ENCODE data around the gene ZMYND8. TPM values are rescaled to one million over a fixed set of nuclear protein-coding genes. Genes with fewer than 3 reads are reported as not detected.
"Not testable (repeated sequence)": the region's sequence is repeated elsewhere in the genome, so short reads cannot be mapped to it uniquely, and the experiment has no call there.

ZMYND8 gene
- polyA plus RNA-seq, 3 donors: 5.0 to 9.1 (median 7.7) TPM

DNA sequence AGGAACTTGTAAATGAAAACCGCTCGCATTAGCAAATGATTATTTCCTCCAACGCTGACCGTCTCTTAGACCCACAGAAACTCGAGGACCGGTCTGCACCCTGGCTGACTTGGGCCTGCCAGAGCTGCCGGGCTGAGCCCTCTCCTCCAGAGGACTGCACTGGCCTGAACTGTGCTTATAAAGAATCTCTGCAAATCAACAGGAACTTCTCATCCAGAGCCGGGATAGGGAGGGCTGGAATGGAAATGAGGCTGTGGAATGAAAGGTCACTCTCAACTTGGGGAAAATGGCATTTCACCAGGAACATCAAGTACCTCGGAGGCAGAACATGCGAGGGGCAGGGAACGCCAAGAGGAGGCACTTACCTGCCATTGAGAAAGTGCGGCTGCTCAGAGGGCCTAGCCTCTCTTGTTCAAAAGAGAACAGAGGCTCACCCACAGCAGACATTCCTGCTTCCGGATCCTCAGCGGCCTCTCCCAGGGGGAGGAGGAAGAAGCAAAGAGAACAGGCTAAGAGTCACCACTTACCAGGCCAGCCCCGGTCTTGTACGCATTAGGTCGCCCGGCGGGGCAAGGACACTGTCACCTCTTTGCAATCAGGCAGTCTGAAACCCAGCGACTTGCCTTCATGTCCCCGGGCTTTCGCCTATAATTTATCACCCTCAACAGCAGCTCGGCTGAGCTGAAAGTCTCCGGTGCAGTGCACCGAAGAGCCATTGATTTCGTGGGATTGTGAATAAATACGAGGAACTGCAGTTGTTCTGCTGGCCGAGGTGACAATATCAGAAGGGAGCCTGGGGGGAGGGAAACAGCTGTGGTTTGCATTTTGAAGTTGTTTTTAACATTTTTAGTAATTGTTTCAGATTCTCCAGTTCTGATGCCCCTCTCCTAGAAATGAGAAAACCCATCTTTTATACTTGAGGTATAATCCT is 37.6 kb downstream of the ZMYND8 start:
- H3K27ac ChIP-seq (ENCODE audit: low read depth, low read length): peak overlapping the region; percentile 98
- 6 to 21% (median 11%) methylated on average over 27 to 28 of the region's 28 CpGs for WGBS, 3 donors

DNA sequence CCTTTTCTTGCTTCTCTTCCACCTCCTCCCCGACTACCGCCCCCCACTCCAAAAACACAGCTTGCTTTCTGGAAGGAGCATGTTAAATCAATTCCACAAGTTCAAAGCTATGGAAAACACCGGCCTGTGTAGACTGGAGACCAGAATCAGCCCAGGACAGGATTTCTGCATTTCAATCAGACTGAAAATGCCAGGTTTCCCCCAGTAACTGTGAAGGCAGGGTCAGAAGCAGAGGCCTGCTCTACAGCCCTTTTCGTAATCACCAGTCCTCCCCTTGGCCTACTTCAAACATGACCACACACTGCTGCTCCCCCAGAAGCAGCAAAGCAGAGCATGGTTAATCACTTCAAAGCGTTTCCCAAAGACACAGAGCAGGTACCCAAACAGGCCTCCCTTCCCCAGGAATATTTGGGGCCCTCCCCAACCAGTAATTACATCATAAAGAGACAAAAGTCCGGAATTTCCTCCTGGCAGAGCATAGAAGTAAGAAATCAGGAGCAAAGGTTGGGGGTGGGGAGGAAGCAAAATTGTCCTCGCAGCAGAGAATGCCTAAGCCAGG is 38.4 kb downstream of the ZMYND8 start:
- WGBS, 3 donors: 20 to 44% (median 22%) methylated on average over 7 of the region's 7 CpGs
- H3K27ac ChIP-seq (ENCODE audit: low read depth, low read length): peak overlapping the region; percentile 98

DNA sequence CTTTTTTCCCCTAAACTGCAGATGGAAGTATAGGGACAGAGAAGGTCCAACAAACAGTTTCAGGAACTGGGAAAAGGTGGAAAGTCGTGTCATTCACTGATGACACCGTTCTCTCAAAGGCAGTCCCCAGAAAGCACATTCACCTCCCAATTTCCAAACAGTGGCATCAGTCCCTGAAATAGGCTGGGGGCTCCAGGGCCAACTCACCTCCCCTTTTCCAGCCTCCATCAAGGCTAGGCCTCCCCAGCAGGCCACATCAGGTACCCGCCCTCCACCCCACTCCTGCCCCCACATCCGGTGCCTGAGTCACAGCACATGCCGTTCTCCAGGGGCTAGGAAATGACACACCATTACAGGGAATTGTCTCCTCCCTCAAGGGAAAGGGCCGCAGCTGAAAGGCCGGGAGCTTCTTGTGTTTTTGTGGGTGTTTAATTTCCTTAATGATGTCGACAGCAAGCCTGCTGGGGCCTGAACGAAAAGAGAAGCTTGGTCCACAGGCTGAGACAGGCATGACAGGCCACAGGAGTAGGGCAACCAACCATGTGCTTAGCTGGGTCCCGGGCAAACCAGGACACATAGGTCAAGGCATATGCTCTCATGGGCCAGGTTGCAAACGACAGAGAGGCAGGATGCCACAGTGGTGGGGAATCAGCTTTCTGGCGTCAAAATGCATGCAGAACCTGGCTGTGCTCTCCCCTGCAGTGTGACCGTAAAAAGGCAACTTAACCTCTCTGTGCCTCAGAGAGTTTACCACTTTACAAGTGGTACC is 39.2 kb downstream of the ZMYND8 start:
- 19 to 61% (median 21%) methylated on average over 12 to 13 of the region's 13 CpGs for WGBS, 3 donors
- H3K27ac ChIP-seq (ENCODE audit: low read depth, low read length): peak overlapping the region; percentile 98

DNA sequence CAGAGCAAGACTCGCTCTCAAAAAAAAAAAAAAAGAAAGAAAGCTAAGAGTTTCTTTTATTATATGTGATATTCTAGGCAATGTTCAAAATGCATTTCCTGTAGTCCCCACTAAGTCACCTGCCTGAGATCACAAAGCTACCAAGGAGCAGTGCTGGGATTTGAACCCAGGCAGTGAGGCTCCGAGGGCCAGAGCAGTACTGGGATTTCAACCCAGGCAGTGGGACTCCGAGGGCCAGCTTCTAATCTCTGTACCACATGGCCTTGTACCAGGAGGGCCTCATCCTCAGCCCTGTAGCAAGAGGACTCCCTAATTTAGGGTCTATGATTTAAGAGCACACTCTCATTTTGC is 39.7 kb downstream of the ZMYND8 start:
- H3K27ac ChIP-seq (ENCODE audit: low read depth, low read length): peak overlapping the region; percentile 98
- 84 to 93% (median 84%) methylated on average over 3 of the region's 3 CpGs for WGBS, 3 donors

DNA sequence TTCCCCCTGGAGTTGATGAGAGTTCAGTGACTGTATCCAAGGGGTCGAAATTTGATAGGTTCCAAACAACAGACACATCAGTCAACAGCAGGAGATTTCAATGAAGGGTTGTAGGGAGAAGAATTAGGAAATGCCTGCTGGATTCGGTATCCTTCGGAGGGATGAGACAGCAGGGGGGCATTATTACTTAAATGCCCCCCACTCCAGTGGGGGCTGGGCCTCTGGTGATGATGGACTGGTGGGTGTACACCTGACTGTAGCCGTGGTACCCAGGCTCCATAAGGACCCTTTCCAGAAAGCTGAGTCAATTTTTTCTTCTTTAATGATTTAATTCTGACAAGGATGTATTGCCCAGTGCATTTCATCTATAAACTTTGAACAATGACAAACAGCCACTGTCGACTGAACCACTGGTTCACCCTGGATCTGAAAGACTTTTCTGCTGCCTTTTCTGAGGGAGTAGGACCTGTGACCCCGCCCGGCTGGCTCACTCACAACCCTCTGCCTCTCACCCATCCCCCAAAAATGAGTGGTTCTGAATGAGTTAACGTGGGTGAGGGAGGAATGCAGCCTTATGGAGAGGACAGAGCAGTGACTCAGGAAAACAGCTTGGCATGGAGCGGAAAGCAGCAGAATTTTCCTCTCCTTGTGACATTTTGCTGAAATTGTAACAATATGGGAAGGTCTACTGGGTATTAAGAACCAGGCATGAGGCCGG is 41.0 kb downstream of the ZMYND8 start:
- WGBS, 3 donors: 49 to 71% (median 54%) methylated on average over 10 of the region's 10 CpGs
- no peak overlapping the region for H3K27ac ChIP-seq (ENCODE audit: low read depth, low read length)

DNA sequence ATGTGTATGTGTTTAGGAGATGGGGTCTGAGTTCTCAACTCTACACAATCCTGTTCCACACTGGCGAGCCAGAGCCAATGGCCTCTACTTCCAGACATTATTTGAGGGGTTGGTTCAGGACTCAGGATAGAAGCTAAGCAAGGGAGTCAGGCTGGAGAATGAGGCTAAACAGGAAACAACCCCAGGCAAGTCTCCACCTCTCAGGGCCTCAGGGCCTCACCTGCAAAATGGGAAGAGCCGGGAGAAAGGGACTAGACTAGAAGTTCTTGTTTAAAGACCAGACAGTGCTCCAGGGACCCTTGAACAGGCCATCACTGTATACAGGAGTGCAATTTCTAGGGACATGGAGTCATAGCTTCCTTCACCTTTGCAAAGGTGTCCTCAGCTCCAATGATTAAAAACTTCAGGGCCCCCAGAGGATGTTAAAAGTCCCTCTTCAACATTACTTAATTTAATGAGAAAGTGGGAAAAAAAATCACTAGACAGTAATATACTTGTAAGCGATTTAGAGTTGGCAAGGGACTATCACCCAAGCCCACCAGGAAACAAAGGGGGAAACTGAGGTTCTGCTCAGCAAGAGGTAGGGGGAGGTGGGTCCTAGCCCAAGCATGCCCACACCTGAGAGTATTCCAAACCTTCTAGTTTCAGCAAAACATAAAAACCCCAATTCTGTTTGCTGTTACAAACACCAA is 41.7 kb downstream of the ZMYND8 start:
- H3K27ac ChIP-seq (ENCODE audit: low read depth, low read length): no peak overlapping the region
- WGBS, 3 donors: 93 to 98% (median 94%) methylated on average over 3 of the region's 3 CpGs

DNA sequence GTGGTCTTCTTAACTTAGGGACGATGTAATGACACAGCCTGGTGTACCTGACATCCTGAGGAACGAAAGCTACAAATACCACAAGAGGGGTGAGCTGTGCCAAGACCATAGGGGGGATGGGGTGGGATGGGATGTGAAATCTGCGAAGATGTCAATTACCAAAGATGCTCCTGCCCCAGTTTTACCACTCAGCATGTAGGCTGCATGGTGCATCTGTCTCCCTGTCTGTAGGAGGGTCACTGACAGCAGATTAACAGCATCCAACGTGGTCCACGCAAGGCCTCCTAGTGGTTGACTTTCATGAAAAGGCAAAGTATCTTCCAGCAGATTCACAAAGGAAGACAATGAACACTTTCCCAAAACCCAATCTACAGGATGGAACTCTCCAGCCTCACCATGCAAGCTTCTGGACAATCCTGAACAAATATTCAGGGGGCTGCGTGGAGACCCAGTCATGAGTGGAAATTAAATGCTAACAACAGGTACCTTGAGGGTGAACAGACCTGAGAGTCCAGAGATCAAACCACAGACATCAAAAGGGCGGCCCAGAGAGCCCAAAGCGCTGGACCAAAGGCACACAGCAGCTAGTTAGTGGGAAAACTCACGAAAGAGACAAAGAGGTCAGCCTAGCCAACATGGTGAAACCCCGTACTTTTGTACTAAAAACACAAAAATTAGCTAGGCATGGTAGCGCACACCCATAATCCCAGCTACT is 44.4 kb downstream of the ZMYND8 start:
- 95 to 97% (median 96%) methylated on average over 11 of the region's 11 CpGs for WGBS, 3 donors
- H3K27ac ChIP-seq (ENCODE audit: low read depth, low read length): no peak overlapping the region

DNA sequence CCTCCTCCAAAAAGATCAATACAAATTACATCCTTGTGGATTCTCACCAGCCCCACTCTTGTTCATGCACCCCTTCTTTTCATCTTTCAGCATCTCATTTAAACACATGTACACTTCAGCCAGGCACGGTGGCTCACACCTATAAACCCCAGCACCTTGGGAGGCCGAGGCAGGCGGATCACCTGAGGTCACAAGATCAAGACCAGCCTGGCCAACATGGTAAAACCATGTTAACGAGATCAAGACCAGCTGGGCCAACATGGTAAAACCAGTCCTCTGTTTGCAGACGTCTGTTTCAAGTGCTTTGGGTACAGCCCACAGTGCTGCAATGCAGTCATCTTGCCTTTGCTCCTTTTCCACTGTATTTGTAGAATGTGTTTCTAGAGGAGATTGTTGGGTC is 45.3 kb downstream of the ZMYND8 start:
- no peak overlapping the region for H3K27ac ChIP-seq (ENCODE audit: low read depth, low read length)

DNA sequence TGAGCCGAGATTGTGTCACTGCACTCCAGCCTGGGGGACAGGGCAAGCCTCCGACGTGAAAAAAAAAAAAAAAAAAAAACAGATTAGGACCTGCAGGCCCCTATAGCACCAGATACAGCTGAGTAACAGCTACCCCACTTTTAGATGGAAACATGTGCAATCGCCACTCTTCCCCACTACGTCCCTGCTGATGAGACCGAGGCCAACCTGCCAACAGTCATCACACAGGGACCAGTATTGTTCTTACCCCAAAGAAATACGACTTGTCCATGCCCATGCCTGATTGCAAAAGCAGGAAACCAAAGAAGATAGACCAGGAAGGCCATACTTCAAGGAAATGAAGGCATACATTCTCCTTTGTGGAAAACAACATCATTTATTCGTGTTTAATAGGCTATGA is 45.8 kb downstream of the ZMYND8 start:
- H3K27ac ChIP-seq (ENCODE audit: low read depth, low read length): no peak overlapping the region
- 73 to 86% (median 74%) methylated on average over 7 to 8 of the region's 8 CpGs for WGBS, 3 donors

More for the DNA sequence above, 45.3 kb downstream of the ZMYND8 start:
- 91 to 95% (median 92%) methylated on average over 5 of the region's 5 CpGs for WGBS, 3 donors

DNA sequence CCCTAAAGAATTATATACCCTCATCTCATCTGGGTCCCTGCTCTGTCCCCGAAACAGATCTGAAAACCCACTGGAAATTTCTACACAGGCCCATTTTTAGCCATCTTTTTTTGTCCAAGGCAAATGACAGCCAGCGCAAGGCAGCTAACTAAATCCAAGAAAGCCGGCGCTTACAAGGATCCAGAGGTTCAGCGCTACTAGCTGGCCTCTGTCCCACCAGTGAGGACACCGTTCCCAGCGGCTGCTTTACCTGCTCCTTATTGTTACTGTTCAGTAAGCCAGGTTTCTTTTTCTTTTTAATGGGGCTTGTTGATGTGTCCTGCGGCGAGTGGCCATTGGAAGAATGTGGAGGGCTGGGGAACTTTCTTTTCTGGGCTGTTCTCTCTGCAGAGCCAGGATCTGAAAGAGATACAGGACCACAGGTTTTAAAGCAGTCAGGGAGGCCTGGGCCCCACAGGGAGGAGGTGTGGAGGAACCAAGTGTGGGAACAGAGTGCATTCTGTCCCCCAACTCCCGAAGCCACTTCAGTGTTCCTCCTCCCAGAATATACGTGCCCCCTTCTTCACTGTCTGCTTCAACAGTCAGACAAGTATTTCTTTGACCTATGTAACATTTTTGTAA is 46.6 kb downstream of the ZMYND8 start:
- WGBS, 3 donors: 82 to 87% (median 85%) methylated on average over 11 of the region's 11 CpGs
- no peak overlapping the region for H3K27ac ChIP-seq (ENCODE audit: low read depth, low read length)

DNA sequence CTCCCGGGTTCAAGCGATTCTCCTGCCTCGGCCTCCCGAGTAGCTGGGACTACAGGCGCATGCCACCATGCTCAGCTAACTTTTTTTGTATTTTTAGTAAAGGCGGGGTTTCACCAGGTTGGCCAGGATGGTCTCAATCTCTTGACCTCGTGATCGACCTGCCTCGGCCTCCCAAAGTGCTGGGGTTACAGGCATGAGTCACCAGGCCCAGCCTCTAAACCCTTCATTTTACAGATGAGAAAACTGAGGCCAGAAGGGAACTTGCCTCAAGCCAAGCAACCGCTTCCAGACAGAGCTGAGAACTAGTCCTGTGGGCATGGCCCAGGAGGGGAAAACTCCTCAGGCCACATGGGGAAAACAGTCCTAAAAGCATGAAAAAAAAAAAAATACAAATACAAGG is 47.1 kb downstream of the ZMYND8 start:
- 90 to 97% (median 96%) methylated on average over 10 of the region's 10 CpGs for WGBS, 3 donors
- H3K27ac ChIP-seq (ENCODE audit: low read depth, low read length): no peak overlapping the region

DNA sequence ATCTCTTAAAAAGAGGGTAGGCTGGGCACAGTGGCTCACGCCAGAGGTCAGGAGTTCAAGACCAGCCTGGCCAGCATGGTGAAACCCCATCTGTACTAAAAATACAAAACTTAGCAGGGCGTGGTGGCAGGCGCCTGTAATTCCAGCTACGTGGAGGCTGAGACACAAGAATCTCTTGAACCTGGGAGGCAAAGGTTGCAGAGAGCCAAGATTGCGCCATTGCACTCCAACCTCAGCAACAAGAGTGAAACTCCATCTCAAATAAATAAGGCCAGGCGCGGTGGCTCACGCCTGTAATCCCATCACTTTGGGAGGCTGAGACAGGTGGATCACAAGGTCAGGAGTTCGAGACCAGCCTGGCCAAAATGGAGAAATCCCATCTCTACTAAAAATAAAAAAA is 48.9 kb downstream of the ZMYND8 start:
- not testable (repeated sequence) for H3K27ac ChIP-seq (ENCODE audit: low read depth, low read length)

DNA sequence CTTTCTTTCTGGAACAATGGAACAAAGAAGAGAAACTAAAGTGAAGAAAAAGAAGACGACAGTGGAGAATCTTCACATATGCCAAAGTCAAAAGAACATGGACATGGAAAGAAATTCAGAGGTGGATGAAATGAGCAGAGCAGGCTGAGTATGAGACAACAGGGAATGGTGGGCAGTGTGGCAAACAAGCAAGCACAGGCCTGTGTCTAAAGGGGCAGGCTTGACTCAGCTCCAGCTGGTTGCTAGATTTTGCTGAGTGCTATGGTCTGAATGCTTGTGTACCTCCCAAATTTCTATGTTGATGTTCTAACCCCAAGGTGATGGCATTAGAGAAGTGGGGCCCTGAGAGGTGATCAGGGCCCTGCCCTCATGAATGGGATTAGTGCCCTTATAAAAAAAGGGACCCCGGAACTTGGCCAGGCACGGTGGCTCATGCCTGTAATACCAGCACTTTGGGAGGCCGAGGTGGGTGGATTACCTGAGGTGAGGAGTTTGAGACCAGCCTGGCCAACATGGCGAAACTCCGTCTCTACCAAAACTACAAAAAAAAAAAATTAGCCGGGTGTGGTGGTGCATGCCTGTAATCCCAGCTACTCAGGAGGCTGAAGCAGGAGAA is 49.6 kb downstream of the ZMYND8 start:
- 95 to 99% (median 97%) methylated on average over 7 of the region's 7 CpGs for WGBS, 3 donors
- no peak overlapping the region for H3K27ac ChIP-seq (ENCODE audit: low read depth, low read length)

More for the DNA sequence above, 48.9 kb downstream of the ZMYND8 start:
- WGBS, 3 donors: 96 to 98% (median 98%) methylated on average over 9 of the region's 9 CpGs

DNA sequence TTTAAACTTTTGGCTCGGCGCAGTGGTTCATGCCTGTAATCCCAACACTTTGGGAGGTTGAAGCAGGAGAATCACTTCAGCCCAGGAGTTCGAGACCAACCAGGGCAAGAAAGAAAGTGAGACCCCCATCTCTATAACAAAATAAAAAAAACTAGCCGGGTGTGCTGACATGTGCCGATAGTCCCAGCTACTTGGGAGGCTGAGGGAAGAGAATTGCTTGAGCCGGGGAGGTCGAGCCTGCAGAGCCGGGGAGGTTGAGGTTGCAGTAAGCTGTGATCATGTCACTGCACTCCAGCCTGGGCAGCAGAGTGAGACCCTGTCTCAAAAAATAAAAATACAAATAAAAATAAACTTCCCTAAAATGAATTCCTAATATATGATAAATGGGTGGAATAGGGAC is 50.4 kb downstream of the ZMYND8 start:
- no peak overlapping the region for H3K27ac ChIP-seq (ENCODE audit: low read depth, low read length)
- WGBS, 3 donors: 92 to 98% (median 97%) methylated on average over 8 of the region's 8 CpGs

DNA sequence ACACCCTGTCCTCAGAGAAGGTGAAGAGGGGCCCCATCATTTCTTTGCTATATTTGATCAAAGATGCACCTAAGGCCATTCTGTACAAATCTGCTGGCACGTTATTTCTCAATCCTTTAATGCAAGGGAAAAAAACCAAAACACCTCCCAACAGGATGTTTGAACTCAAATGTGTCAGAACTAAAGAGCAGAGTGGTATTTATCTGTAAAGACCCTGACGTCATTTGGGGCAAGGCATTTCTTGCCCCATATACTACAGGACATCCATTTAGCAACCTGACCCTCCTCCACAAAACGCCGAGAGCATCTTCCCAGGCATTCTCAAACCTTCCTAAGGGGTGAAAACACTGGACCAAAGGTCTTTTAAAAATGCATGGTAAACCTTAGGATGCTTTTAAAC is 50.8 kb downstream of the ZMYND8 start:
- no peak overlapping the region for H3K27ac ChIP-seq (ENCODE audit: low read depth, low read length)
- 59 to 89% (median 71%) methylated on average over 4 of the region's 4 CpGs for WGBS, 3 donors

DNA sequence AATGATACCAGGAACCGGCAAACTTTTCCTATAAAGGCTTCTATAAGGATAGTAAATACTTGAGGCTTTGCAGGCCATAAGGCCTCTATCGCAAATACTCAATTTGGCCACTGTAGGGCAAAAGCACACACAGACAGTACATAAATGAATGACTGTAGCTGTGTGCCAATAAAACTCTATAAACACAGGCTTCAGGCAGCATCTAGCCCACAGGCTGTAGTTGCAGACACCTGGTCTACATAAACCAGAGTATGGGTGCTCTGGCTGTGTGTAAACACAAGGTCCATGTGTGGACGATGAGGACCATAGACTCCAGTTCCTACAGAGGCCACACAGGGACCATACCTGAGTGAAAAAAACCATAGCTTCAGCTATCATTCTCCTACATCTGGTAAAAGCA is 52.2 kb downstream of the ZMYND8 start:
- no peak overlapping the region for H3K27ac ChIP-seq (ENCODE audit: low read depth, low read length)
- 29 to 82% (median 75%) methylated on average over 3 of the region's 3 CpGs for WGBS, 3 donors

DNA sequence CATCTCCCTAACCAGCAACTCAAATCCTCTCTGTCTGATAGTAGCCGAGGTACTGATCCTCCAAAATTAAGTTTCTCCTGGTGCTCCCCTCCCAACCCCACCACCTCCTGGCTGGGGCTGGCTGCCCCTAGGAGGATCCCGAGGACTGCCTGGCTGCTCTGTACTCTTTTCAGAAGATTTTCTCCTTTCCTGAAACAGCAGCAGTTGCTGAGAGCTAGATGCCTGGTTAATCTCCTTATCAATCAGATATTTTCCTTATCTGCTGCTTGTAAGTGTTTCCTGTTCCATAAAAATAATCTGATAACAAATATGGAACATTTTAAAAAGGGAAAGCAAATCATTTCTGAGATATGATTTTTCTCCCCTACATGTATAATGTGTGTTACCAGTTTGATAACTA is 52.8 kb downstream of the ZMYND8 start:
- no peak overlapping the region for H3K27ac ChIP-seq (ENCODE audit: low read depth, low read length)
- WGBS, 3 donors: 51 to 68% (median 64%) methylated on average over 2 of the region's 2 CpGs

Measured in adipose tissue (tissue), 3 donors.